Smooth muscle cell (in vitro differentiated cells): Measurements from ENCODE around the gene SART3. TPM values are rescaled to one million over a fixed set of nuclear protein-coding genes. Genes with fewer than 3 reads are reported as not detected.
A peak's percentile ranks its signal among the peaks of the same experiment; 100 is the strongest.
"Not testable (repeated sequence)": the region's sequence is repeated elsewhere in the genome, so short reads cannot be mapped to it uniquely, and the experiment has no call there.

Source experiments
- DNase-seq: peaks from one replicate; lab custom pipeline; 2025; ENCODE audit not compliant: unreplicated experiment; lab: John Stamatoyannopoulos, UW
- H2AFZ ChIP-seq: fragments of 200-600 bp; sonication (generic); 2 replicates; pipeline ENCODE4 v1.6.0; 2016; ENCODE audit warnings: antibody characterized with exemption, low read depth, mild to moderate bottlenecking
- H3F3A ChIP-seq: fragments of 200-600 bp; sonication (generic); 2 replicates; pipeline ENCODE4 v1.6.0; 2017; ENCODE audit warnings: antibody characterized with exemption, low read depth
- H3K27ac ChIP-seq: fragments of 200-600 bp; sonication (generic); 2 replicates; pipeline ENCODE4 v1.5.1; 2016; ENCODE audit warnings: low read depth, mild to moderate bottlenecking
- H3K27me3 ChIP-seq: fragments of 200-600 bp; sonication (generic); 2 replicates; pipeline ENCODE4 v1.6.1; 2016; ENCODE audit warnings: low read depth, mild to moderate bottlenecking
- H3K36me3 ChIP-seq: fragments of 200-600 bp; sonication (generic); 2 replicates; pipeline ENCODE4 v1.5.1; 2016; ENCODE audit warnings: low read depth
- H3K4me1 ChIP-seq: fragments of 200-600 bp; sonication (generic); 2 replicates; pipeline ENCODE4 v1.5.1; 2016; ENCODE audit warnings: low read depth
- H3K4me2 ChIP-seq: fragments of 200-600 bp; sonication (generic); 2 replicates; pipeline ENCODE4 v1.6.0; 2016; ENCODE audit warnings: mild to moderate bottlenecking
- H3K4me3 ChIP-seq: fragments of 200-600 bp; sonication (generic); 2 replicates; pipeline ENCODE4 v1.5.1; 2016; ENCODE audit warnings: mild to moderate bottlenecking
- H3K79me2 ChIP-seq: fragments of 200-600 bp; sonication (generic); 2 replicates; pipeline ENCODE4 v1.6.0; 2016; ENCODE audit warnings: low read depth, mild to moderate bottlenecking
- H3K9ac ChIP-seq: fragments of 200-600 bp; sonication (generic); 2 replicates; pipeline ENCODE4 v1.6.0; 2016; ENCODE audit warnings: low read depth
- H3K9me3 ChIP-seq: fragments of 200-600 bp; sonication (generic); replicated peaks from 2 replicates; pipeline ENCODE4 v1.5.1; 2016; ENCODE audit warnings: low read depth
- H4K20me1 ChIP-seq: fragments of 200-600 bp; sonication (generic); 2 replicates; pipeline ENCODE4 v1.6.0; 2016; ENCODE audit warnings: low read depth
- CTCF ChIP-seq: fragments of 200-600 bp; sonication (generic); IDR thresholded peaks from 2 replicates; pipeline ENCODE4 v1.5.1; 2017; ENCODE audit warnings: borderline replicate concordance, mild to moderate bottlenecking, antibody characterized with exemption; ENCODE audit not compliant: insufficient read depth, poor library complexity, severe bottlenecking
- WGBS: methylation state at CpG from one replicate; pipeline ENCODE4 v1.1.7; 2016; ENCODE audit warnings: low lambda C conversion rate; 5-methylcytosine and 5-hydroxymethylcytosine counted together
- polyA plus RNA-seq: library from polyadenylated mRNA; unstranded; fragments of >200 nt; fragmentation: Nextera tagmentation; extraction: Ambion mirVana; gene quantifications from 2 replicates; pipeline ENCODE4 v1.2.1, GENCODE V29; 2016
- total RNA-seq: library from RNA; depleted of rRNA; stranded (reverse); fragments of >200 nt; gene quantifications from 2 replicates; pipeline ENCODE4 v1.2.3, GENCODE V29; 2014

SART3 gene
- total and polyA plus RNA-seq, 2 experiments from 2014 or later = 22.7 to 94.5 TPM

DNA sequence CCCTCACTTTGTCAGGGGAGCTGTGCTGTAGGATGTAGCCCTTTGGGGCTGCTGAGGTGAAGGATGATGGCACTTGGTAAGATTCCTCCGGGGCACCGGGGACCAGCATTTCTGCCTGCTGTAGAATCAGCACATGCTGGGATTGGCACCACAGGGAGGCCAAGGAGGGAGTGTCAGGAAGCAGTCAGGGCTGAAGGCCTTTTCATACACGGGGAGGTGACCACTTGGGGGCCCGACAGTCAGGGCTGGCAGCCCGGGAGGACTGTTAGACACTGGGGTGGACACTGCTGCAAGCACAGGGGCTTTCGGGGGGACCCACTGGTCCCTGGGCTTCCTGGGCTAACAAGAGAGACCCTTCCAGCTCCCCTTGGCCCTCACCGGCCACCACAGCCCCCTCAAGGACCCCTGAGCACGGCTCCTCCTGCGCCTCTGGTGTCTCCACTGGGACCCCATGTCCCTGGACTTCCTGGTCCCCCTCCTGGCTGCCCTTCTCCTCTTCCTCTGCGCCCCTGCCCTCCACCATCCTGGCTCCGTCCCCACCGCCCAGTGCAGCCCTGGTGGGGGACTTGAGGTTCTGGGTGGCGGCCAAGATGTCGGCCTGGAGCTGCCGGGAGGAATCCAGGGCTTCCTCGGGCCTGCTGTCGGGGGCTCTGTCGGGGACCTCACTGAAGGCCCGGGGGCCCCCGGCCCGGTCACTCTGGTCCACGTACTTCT, 30.5 kb upstream of the SART3 start:
- Histone ChIP-seq H3F3A (no peaks in the 10 kb centered on the region), H3K4me1 (peaks cover 17% of the 10 kb centered on the region), H3K4me3 (no peak overlapping the region), H4K20me1 (no peaks in the 10 kb centered on the region), H3K27me3 (no peaks in the 10 kb centered on the region), H3K9ac (no peak overlapping the region), H3K9me3 (no peaks in the 10 kb centered on the region), H3K4me2 (no peak overlapping the region), H3K79me2 (peaks cover 20% of the 10 kb centered on the region), H3K36me3 (no peaks in the 10 kb centered on the region), H3K27ac (no peak overlapping the region), H2AFZ (no peak overlapping the region)
- no peak for DNase-seq
- WGBS = 97% methylated on average over 22 of the region's 22 CpGs
- TF ChIP-seq CTCF = no peak

- H3K79me2 ChIP-seq = peaks cover 11% of the 10 kb centered on the region
- H3K9ac ChIP-seq, DNase-seq, H3K36me3 ChIP-seq, H4K20me1 ChIP-seq, H3K4me2 ChIP-seq, H2AFZ ChIP-seq, H3K9me3 ChIP-seq, H3K4me3 ChIP-seq, H3K27ac ChIP-seq, H3F3A ChIP-seq, H3K27me3 ChIP-seq: not testable (repeated sequence)
- H3K4me1 ChIP-seq = peaks cover 17% of the 10 kb centered on the region
- WGBS = 88% methylated on average over 9 of the region's 9 CpGs
Measured at GRCh38 chr12:108590463-108590862, 29.5 kb upstream of the SART3 start.

- H3K27me3 ChIP-seq = no peaks in the 10 kb centered on the region
- peaks cover 1% of the 10 kb centered on the region for H3F3A ChIP-seq
- no peak overlapping the region for H3K4me3 ChIP-seq
- H3K4me1 ChIP-seq = peaks cover 17% of the 10 kb centered on the region
- no peak overlapping the region for H2AFZ ChIP-seq
- H3K4me2 ChIP-seq = peak overlapping the region; percentile 73
- no peak for TF ChIP-seq CTCF
- H3K79me2 ChIP-seq = peaks cover 5% of the 10 kb centered on the region
- H3K9ac ChIP-seq = no peak overlapping the region
- H3K36me3 ChIP-seq = no peaks in the 10 kb centered on the region
- WGBS = 82% methylated on average over 7 of the region's 7 CpGs
- H3K27ac ChIP-seq = no peak overlapping the region
- no peaks in the 10 kb centered on the region for H3K9me3 ChIP-seq
- no peak for DNase-seq
- no peaks in the 10 kb centered on the region for H4K20me1 ChIP-seq
Measured at GRCh38 chr12:108589840-108590229, 28.9 kb upstream of the SART3 start.

- Histone ChIP-seq H2AFZ (no peak overlapping the region), H3K79me2 (no peaks in the 10 kb centered on the region), H3K4me3 (no peak overlapping the region), H3K4me1 (peaks cover 18% of the 10 kb centered on the region), H3K36me3 (no peaks in the 10 kb centered on the region), H3K4me2 (peak overlapping the region; percentile 73), H3F3A (peaks cover 7% of the 10 kb centered on the region), H3K27me3 (no peaks in the 10 kb centered on the region), H3K9ac (no peak overlapping the region), H3K9me3 (no peaks in the 10 kb centered on the region), H3K27ac (peak overlapping the region; percentile 57), H4K20me1 (no peaks in the 10 kb centered on the region)
- WGBS = 45% methylated on average over 15 of the region's 15 CpGs
- DNase-seq = no peak
- no peak for TF ChIP-seq CTCF
Measured at GRCh38 chr12:108589028-108589839, 28.3 kb upstream of the SART3 start.
